ENCODE data around the gene NR3C2.

The NR3C2 gene

DNA sequence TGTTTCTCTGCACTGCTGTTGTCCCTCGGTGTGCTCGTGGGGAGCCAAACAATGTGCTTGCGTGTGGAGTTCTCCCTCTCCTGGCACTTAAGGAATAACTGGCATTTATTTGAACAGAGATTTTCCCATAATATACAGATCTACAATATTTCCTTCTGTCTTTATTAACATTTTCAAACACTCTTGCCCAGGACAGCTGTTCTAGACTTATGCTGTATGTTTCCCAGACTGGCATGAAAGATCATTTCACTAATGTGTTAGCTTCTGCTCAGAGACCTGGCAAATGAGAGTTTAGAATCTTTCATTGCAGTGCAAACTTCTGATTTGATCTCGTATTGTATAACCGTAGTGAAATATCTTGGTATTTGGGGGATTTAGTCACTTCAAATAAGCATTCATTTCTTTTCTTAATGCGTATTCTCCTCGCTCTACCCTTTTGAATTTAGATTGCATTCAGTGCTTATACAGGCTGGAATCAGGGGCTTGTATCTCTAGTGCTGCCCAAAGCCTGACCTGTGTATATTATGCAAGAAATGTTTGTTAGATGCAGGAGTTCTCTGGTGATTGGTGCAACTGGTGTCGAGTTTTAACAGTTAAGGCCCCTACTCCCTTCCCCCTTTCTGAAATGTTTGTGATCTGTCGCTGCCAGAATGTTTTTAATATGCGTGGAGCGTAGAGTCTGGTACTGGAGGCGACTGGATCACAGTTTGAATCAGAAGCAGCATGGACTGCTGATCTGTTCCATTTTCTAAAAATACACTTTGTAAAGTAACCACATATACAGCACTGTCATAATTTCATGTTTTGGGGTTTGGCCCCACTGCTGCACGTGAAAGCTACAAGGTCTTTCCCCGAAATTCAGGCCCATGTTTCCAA, 384.0 kb downstream of the NR3C2 start:
- TF ChIP-seq, protein P1, sequence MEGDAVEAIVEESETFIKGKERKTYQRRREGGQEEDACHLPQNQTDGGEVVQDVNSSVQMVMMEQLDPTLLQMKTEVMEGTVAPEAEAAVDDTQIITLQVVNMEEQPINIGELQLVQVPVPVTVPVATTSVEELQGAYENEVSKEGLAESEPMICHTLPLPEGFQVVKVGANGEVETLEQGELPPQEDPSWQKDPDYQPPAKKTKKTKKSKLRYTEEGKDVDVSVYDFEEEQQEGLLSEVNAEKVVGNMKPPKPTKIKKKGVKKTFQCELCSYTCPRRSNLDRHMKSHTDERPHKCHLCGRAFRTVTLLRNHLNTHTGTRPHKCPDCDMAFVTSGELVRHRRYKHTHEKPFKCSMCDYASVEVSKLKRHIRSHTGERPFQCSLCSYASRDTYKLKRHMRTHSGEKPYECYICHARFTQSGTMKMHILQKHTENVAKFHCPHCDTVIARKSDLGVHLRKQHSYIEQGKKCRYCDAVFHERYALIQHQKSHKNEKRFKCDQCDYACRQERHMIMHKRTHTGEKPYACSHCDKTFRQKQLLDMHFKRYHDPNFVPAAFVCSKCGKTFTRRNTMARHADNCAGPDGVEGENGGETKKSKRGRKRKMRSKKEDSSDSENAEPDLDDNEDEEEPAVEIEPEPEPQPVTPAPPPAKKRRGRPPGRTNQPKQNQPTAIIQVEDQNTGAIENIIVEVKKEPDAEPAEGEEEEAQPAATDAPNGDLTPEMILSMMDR (IDR thresholded peaks at IDR 0.05; ENCODE audit: low read depth, low read length, missing control alignments), result no peak
- Histone ChIP-seq H3K27me3 (replicated peaks) (no peaks in the 10 kb centered on the region), H3K27ac (no peak overlapping the region), H3K36me3 (replicated peaks) (no peaks in the 10 kb centered on the region), H3K4me3 (ENCODE audit: low read depth, low read length) (no peak overlapping the region)
- no peak for DNase-seq
- in situ Hi-C loops (cut with HindIII; ENCODE audit: low pct_ligation_motif_present, low sequenced_read_pairs), result no loop called here

DNA sequence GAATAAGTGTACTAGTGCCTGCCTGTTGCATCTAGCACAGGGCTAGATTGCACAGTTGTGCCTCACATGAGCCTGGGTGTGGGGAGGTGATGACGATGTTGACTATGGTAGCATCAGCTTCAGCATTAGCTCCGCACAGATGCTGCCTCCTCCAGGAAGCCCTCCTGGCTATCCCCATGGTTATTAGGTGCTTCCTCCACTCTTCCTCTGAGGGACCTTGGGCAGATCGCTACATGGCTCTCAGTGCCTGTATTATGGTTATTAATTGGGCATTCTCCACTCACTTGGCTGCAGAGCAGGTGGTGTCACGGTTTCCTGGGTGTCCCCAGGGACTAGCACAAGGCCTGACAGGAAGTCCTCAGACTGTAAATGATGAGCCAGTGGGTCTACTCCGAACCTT, 384.7 kb downstream of the NR3C2 start:
- DNase-seq, result no peak
- H3K4me3 ChIP-seq (ENCODE audit: low read depth, low read length), result no peak overlapping the region
- in situ Hi-C loops (cut with HindIII; ENCODE audit: low pct_ligation_motif_present, low sequenced_read_pairs), result no loop called here
- H3K36me3 ChIP-seq (replicated peaks), result no peaks in the 10 kb centered on the region
- H3K27me3 ChIP-seq (replicated peaks), result no peaks in the 10 kb centered on the region
- no peak overlapping the region for H3K27ac ChIP-seq
- TF ChIP-seq, protein P1 (IDR thresholded peaks at IDR 0.05; ENCODE audit: low read depth, low read length, missing control alignments), result no peak

DNA sequence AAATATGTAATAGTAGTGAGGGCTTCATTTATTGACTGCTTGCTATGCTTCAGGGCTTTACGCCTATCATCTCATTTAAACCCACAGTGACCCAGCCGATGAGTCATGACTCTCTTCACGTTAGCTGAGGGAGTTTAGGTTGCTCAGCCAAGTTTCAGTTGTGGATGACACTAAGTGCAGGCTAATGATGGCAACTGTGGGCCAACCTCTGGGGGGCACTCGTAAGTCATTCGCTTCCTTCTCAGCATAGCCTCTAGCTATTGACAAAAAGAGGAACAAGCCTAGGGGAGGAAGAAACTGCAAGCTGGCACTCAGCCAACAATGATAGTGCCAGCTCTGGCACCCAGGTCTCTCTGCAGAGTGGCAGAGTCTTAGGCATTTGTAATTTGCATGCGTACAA, 385.3 kb downstream of the NR3C2 start:
- Histone ChIP-seq H3K4me3 (ENCODE audit: low read depth, low read length) (no peak overlapping the region), H3K27ac (no peak overlapping the region), H3K36me3 (replicated peaks) (no peaks in the 10 kb centered on the region), H3K27me3 (replicated peaks) (no peaks in the 10 kb centered on the region)
- DNase-seq, result peak; percentile 63
- TF ChIP-seq, protein P1 (IDR thresholded peaks at IDR 0.05; ENCODE audit: low read depth, low read length, missing control alignments), result no peak
- in situ Hi-C loops (cut with HindIII; ENCODE audit: low pct_ligation_motif_present, low sequenced_read_pairs), result no loop called here

DNA sequence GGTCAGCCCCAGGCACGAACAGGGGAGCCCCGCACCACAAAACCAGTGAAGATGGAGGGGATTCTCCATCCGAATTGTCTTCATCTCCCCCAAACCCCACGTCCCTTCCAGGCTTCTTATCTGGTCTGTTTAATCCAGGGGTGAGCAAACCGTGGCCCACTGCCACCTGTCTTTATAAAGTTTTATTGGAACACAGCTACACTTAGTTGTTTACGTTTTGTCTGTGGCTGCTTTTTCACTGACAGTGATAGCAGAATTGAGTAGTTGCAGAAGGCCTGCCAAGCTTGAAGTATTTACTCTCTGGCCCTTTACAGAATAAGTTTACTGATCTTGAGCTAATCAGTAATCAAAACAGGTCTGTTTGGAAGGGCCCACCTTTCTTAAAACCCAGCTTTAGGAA, 386.4 kb downstream of the NR3C2 start:
- Histone ChIP-seq H3K36me3 (replicated peaks) (no peaks in the 10 kb centered on the region), H3K27me3 (replicated peaks) (no peaks in the 10 kb centered on the region), H3K4me3 (ENCODE audit: low read depth, low read length) (no peak overlapping the region), H3K27ac (no peak overlapping the region)
- DNase-seq, result no peak
- TF ChIP-seq, protein P1 (IDR thresholded peaks at IDR 0.05; ENCODE audit: low read depth, low read length, missing control alignments), result no peak
- in situ Hi-C loops (cut with HindIII; ENCODE audit: low pct_ligation_motif_present, low sequenced_read_pairs), result no loop called here

DNA sequence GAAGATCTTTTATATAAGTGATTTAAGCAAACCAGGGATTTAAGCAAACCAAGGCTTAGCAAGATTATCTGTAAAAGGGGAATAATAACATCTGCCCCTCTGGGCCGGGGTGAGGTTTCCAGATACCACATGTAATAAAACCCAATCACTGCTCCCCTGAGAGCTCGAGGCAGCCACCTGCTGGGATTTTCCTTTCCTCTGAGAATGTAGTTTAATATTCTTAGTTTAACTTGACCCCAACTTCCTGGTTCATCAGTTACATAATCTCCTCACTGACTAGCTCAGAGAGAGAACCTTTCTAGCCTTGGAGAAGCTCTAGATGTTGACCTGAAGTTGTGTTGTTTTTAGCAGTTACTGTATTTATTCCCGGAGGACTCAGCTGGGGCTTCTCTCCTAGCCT, 387.9 kb downstream of the NR3C2 start:
- in situ Hi-C loops (cut with HindIII; ENCODE audit: low pct_ligation_motif_present, low sequenced_read_pairs), result no loop called here
- Histone ChIP-seq H3K27me3 (replicated peaks) (no peaks in the 10 kb centered on the region), H3K36me3 (replicated peaks) (no peaks in the 10 kb centered on the region), H3K4me3 (ENCODE audit: low read depth, low read length) (no peak overlapping the region), H3K27ac (no peak overlapping the region)
- peak; percentile 9 for DNase-seq
- TF ChIP-seq, protein P1 (IDR thresholded peaks at IDR 0.05; ENCODE audit: low read depth, low read length, missing control alignments), result no peak

Data from brain microvascular endothelial cell (primary cell).